Sigmoid colon (tissue), 4 donors: ENCODE measurements around the gene STK38.

Source experiments
- EP300 ChIP-seq, 4 donors: sonication (generic); formaldehyde crosslinking; IDR thresholded peaks; one replicate each; pipeline ENCODE4 v1.6.1; 2017; ENCODE audit warnings: antibody characterized with exemption in 4 of 4
- POLR2A ChIP-seq, 2 donors: fragments of 450-650 bp; IDR thresholded peaks; one replicate each; pipeline ENCODE4 v1.6.1; 2016; ENCODE audit warnings: antibody characterized with exemption in 2 of 2, mild to moderate bottlenecking in 2 of 2, moderate library complexity in 2 of 2
- POLR2AphosphoS5 ChIP-seq, 4 donors: sonication (generic); formaldehyde crosslinking; IDR thresholded peaks; one replicate each; pipeline ENCODE4 v1.6.1; 2017; ENCODE audit warnings: antibody characterized with exemption in 4 of 4
- TF ChIP-seq, protein P1 (sequence below), 4 experiments: fragments of 450-650 bp in 3 of 4; fragments of 200-600 bp in 1 of 4; IDR thresholded peaks; one replicate each; pipeline ENCODE4 v1.5.1; 2016 to 2019; ENCODE audit warnings: antibody characterized with exemption in 4 of 4, mild to moderate bottlenecking in 3 of 4, moderate library complexity in 2 of 4

DNA sequence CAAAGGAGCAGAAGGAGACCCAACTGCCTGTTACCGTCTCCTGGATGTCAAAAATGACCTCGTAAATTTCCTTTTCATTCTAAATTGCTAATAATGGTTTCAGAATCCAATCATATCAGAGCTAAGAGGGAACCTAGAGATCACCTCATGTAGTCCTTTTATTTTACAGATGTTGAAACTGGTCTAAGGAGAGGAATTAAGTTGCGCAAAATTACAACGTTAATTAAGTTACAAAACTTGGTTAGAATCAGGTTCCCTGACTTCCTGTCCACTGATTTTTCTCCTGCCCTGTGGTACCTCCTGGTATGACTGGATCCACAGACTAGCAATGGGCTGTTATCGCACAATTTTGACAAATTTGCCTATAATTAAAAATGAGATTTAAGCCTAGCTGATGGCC is 9.0 kb upstream of the STK38 start:
- TF ChIP-seq, protein P1, sequence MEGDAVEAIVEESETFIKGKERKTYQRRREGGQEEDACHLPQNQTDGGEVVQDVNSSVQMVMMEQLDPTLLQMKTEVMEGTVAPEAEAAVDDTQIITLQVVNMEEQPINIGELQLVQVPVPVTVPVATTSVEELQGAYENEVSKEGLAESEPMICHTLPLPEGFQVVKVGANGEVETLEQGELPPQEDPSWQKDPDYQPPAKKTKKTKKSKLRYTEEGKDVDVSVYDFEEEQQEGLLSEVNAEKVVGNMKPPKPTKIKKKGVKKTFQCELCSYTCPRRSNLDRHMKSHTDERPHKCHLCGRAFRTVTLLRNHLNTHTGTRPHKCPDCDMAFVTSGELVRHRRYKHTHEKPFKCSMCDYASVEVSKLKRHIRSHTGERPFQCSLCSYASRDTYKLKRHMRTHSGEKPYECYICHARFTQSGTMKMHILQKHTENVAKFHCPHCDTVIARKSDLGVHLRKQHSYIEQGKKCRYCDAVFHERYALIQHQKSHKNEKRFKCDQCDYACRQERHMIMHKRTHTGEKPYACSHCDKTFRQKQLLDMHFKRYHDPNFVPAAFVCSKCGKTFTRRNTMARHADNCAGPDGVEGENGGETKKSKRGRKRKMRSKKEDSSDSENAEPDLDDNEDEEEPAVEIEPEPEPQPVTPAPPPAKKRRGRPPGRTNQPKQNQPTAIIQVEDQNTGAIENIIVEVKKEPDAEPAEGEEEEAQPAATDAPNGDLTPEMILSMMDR (IDR thresholded peaks at IDR 0.05): no peak
- TF ChIP-seq POLR2A (IDR thresholded peaks at IDR 0.05) (no peak), POLR2AphosphoS5 (IDR thresholded peaks at IDR 0.05) (no peak), EP300 (IDR thresholded peaks at IDR 0.05) (no peak)
